GM23338 (cell line): ENCODE results near the gene CRAMP1. TPM values are rescaled to one million over a fixed set of nuclear protein-coding genes. Genes with fewer than 3 reads are reported as not detected.

ENCODE experiments used
- ATAC-seq: fragments of 200-7000 bp; cut with Tn5 transposase; 3 replicates; pipeline ENCODE4 v1.9.1; 2020
- DNase-seq: peaks from one replicate; pipeline ENCODE4 v3.0.0-alpha.2; 2015; ENCODE audit warnings: low spot score
- H2AFZ ChIP-seq: fragments of 200-600 bp; sonication (generic); 2 replicates; pipeline ENCODE4 v1.8.0; 2016; ENCODE audit warnings: antibody characterized with exemption, mild to moderate bottlenecking, moderate library complexity
- H3F3A ChIP-seq: fragments of 200-600 bp; sonication (generic); replicated peaks from 2 replicates; pipeline ENCODE4 v1.8.0; 2017; ENCODE audit warnings: antibody characterized with exemption, mixed run types, low read depth
- H3K27ac ChIP-seq: fragments of 200-600 bp; sonication (generic); 2 replicates; pipeline ENCODE4 v1.6.1; 2016; ENCODE audit warnings: low read depth
- H3K27me3 ChIP-seq: fragments of 200-600 bp; sonication (generic); 2 replicates; pipeline ENCODE4 v1.8.0; 2016; ENCODE audit warnings: mild to moderate bottlenecking, mixed run types, moderate library complexity; ENCODE audit not compliant: insufficient read depth
- H3K36me3 ChIP-seq: fragments of 200-600 bp; sonication (generic); 2 replicates; pipeline ENCODE4 v1.8.0; 2016; ENCODE audit warnings: mild to moderate bottlenecking; ENCODE audit not compliant: insufficient read depth
- H3K4me1 ChIP-seq: fragments of 200-600 bp; sonication (generic); 2 replicates; pipeline ENCODE4 v1.8.0; 2016; ENCODE audit warnings: mild to moderate bottlenecking, moderate library complexity; ENCODE audit not compliant: insufficient read depth
- H3K4me2 ChIP-seq: fragments of 200-600 bp; sonication (generic); 2 replicates; pipeline ENCODE4 v1.7.1; 2017; ENCODE audit warnings: mixed run types
- H3K4me3 ChIP-seq: fragments of 200-600 bp; sonication (generic); 2 replicates; pipeline ENCODE4 v1.6.1; 2016; ENCODE audit warnings: mixed run types
- H3K79me2 ChIP-seq: fragments of 200-600 bp; sonication (generic); replicated peaks from 2 replicates; pipeline ENCODE4 v1.8.0; 2017; ENCODE audit warnings: mild to moderate bottlenecking; ENCODE audit not compliant: insufficient read depth
- H3K9me2 ChIP-seq: fragments of 200-600 bp; sonication (generic); 2 replicates; pipeline ENCODE4 v1.8.0; 2017; ENCODE audit not compliant: insufficient read depth
- H4K20me1 ChIP-seq: fragments of 200-600 bp; sonication (generic); replicated peaks from 2 replicates; pipeline ENCODE4 v1.8.0; 2017; ENCODE audit warnings: mild to moderate bottlenecking; ENCODE audit not compliant: insufficient read depth
- H3K27ac Mint-ChIP-seq: 2 replicates; pipeline ENCODE4 v1.8.0; 2020; ENCODE audit warnings: inconsistent platforms, mild to moderate bottlenecking, moderate library complexity, mixed read lengths
- H3K27me3 Mint-ChIP-seq: 3 replicates; pipeline ENCODE4 v1.8.0; 2022; ENCODE audit warnings: low read depth, mild to moderate bottlenecking, moderate library complexity, mixed read lengths, inconsistent platforms; ENCODE audit not compliant: insufficient read depth, poor library complexity
- H3K36me3 Mint-ChIP-seq: 3 replicates; pipeline ENCODE4 v1.8.0; 2021; ENCODE audit warnings: low read depth, mild to moderate bottlenecking, inconsistent platforms, moderate library complexity, mixed read lengths
- H3K4me1 Mint-ChIP-seq: 3 replicates; pipeline ENCODE4 v1.8.0; 2020; ENCODE audit warnings: mild to moderate bottlenecking, inconsistent platforms, mixed read lengths
- H3K4me3 Mint-ChIP-seq: 3 replicates; pipeline ENCODE4 v1.8.0; 2021; ENCODE audit warnings: moderate library complexity, mild to moderate bottlenecking, inconsistent platforms, mixed read lengths
- H3K9me3 Mint-ChIP-seq: 3 replicates; pipeline ENCODE4 v1.8.0; 2020; ENCODE audit warnings: moderate library complexity, mild to moderate bottlenecking, inconsistent platforms, mixed read lengths
- CREB1 ChIP-seq: fragments of 250-450 bp; sonication (Bioruptor Pico); IDR thresholded peaks from 2 replicates; pipeline ENCODE4 v1.5.0; 2020; ENCODE audit warnings: low read depth, mild to moderate bottlenecking, moderate library complexity
- EZH2 ChIP-seq: fragments of 200-600 bp; sonication (generic); IDR thresholded peaks from one replicate; pipeline ENCODE4 v1.8.0; 2017; ENCODE audit warnings: antibody characterized with exemption, mild to moderate bottlenecking, low read depth; ENCODE audit not compliant: unreplicated experiment
- EZH2phosphoT487 ChIP-seq: fragments of 200-600 bp; sonication (generic); IDR thresholded peaks from one replicate; pipeline ENCODE4 v1.8.1; 2018; ENCODE audit warnings: antibody characterized with exemption; ENCODE audit not compliant: unreplicated experiment
- JUNB ChIP-seq: IDR thresholded peaks from one replicate; pipeline ENCODE4 v1.6.1; 2016; ENCODE audit warnings: antibody characterized with exemption; ENCODE audit not compliant: unreplicated experiment
- NANOG ChIP-seq: IDR thresholded peaks from 2 replicates; pipeline ENCODE4 v1.6.1; 2016; ENCODE audit warnings: antibody characterized with exemption, borderline replicate concordance
- POLR2AphosphoS5 ChIP-seq: IDR thresholded peaks from 2 replicates; pipeline ENCODE4 v1.6.1; 2016; ENCODE audit warnings: antibody characterized with exemption, low read depth
- STAT1 ChIP-seq: IDR thresholded peaks from one replicate; pipeline ENCODE4 v1.6.1; 2016; ENCODE audit warnings: antibody characterized with exemption; ENCODE audit not compliant: unreplicated experiment
- ZNF114 ChIP-seq: fragments of 250-450 bp; sonication (Bioruptor Pico); IDR thresholded peaks from 2 replicates; pipeline ENCODE4 v1.5.0; 2020; ENCODE audit warnings: mild to moderate bottlenecking, moderate library complexity
- ZNF331 ChIP-seq: fragments of 250-450 bp; sonication (Bioruptor Pico); IDR thresholded peaks from 2 replicates; pipeline ENCODE4 v1.5.0; 2020; ENCODE audit warnings: low read depth, mild to moderate bottlenecking, moderate library complexity
- polyA plus RNA-seq: library from polyadenylated mRNA; unstranded; fragments of >200 nt; fragmentation: Nextera tagmentation; extraction: Ambion mirVana; gene quantifications from 2 replicates; pipeline ENCODE4 v1.2.1, GENCODE V29; 2016
- total RNA-seq: library from RNA; depleted of rRNA; stranded (reverse); fragments of >200 nt; shearing (Covaris generic); gene quantifications from 2 replicates; pipeline ENCODE4 v1.2.3, GENCODE V29; 2014
- TF ChIP-seq, protein P1 (sequence below): fragments of 250-450 bp; sonication (Bioruptor Pico); IDR thresholded peaks from 2 replicates; pipeline ENCODE4 v1.5.0; 2020; ENCODE audit warnings: mild to moderate bottlenecking, moderate library complexity
- TF ChIP-seq, protein P2 (sequence below): IDR thresholded peaks from 2 replicates; pipeline ENCODE4 v1.6.1; 2016; ENCODE audit warnings: antibody characterized with exemption
- TF ChIP-seq, protein P3 (sequence below): IDR thresholded peaks from one replicate; pipeline ENCODE4 v1.6.1; 2018; ENCODE audit warnings: antibody characterized with exemption; ENCODE audit not compliant: unreplicated experiment
- TF ChIP-seq, protein P4 (sequence below), 2 experiments: fragments of 200-600 bp in 1 of 2; sonication (generic) in 1 of 2; conservative IDR thresholded peaks; 2 replicates each; pipeline versions ENCODE4 v1.5.1 to v1.6.1; 2016 to 2017; ENCODE audit warnings: antibody characterized with exemption in 2 of 2, low read depth in 2 of 2, mild to moderate bottlenecking in 2 of 2, moderate library complexity in 1 of 2

CRAMP1 gene
- total and polyA plus RNA-seq, 2 experiments from 2014 or later, result 3.4 to 16.7 TPM

DNA sequence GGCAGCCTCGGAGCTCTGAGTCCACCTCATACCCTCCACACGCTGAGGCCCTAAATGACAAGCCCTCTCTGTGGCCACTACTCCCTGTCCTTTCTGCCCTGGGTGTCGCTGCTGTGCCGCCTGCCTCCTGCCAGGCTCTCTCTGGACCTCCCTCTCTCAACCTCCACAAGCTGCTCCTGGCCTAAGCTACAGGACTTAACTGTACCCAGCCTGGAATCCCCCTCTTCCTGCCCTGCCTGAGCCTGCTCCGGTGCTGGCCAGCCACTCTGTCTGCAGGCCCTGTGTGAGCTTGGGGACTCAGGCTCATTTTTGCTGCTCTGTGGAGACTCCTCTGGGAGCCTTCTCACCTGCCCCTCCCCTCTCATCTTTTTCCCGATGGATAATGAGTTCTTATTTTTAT, 21.8 kb upstream of the CRAMP1 start:
- Mint-ChIP-seq H3K36me3 (peaks cover 15% of the 10 kb centered on the region; the same call in 2 of the 3 replicates), H3K27ac (no peak overlapping the region), H3K9me3 (no peaks in the 10 kb centered on the region), H3K4me3 (no peak overlapping the region), H3K27me3 (peaks cover 4% of the 10 kb centered on the region), H3K4me1 (no peaks in the 10 kb centered on the region)
- Histone ChIP-seq H3K79me2 (no peaks in the 10 kb centered on the region), H3K36me3 (no peaks in the 10 kb centered on the region), H2AFZ (no peak overlapping the region), H4K20me1 (0 out of 2 replicates have a peak, but pooled peaks cover 2% of the 10 kb centered on the region), H3K27me3 (no peaks in the 10 kb centered on the region), H3K27ac (no peak overlapping the region), H3K4me2 (no peak overlapping the region), H3K4me3 (no peak overlapping the region), H3K4me1 (no peaks in the 10 kb centered on the region), H3K9me2 (no peaks in the 10 kb centered on the region), H3F3A (no peaks in the 10 kb centered on the region)
- no peak for ATAC-seq
- no peak for DNase-seq
- TF ChIP-seq EZH2 (no peak), POLR2AphosphoS5 (no peak), NANOG (no peak), CREB1 (CRISPR knock-in tag) (no peak), JUNB (no peak), ZNF331 (CRISPR knock-in tag) (no peak), ZNF114 (CRISPR knock-in tag) (no peak), EZH2phosphoT487 (no peak), STAT1 (no peak)
- TF ChIP-seq, protein P1, sequence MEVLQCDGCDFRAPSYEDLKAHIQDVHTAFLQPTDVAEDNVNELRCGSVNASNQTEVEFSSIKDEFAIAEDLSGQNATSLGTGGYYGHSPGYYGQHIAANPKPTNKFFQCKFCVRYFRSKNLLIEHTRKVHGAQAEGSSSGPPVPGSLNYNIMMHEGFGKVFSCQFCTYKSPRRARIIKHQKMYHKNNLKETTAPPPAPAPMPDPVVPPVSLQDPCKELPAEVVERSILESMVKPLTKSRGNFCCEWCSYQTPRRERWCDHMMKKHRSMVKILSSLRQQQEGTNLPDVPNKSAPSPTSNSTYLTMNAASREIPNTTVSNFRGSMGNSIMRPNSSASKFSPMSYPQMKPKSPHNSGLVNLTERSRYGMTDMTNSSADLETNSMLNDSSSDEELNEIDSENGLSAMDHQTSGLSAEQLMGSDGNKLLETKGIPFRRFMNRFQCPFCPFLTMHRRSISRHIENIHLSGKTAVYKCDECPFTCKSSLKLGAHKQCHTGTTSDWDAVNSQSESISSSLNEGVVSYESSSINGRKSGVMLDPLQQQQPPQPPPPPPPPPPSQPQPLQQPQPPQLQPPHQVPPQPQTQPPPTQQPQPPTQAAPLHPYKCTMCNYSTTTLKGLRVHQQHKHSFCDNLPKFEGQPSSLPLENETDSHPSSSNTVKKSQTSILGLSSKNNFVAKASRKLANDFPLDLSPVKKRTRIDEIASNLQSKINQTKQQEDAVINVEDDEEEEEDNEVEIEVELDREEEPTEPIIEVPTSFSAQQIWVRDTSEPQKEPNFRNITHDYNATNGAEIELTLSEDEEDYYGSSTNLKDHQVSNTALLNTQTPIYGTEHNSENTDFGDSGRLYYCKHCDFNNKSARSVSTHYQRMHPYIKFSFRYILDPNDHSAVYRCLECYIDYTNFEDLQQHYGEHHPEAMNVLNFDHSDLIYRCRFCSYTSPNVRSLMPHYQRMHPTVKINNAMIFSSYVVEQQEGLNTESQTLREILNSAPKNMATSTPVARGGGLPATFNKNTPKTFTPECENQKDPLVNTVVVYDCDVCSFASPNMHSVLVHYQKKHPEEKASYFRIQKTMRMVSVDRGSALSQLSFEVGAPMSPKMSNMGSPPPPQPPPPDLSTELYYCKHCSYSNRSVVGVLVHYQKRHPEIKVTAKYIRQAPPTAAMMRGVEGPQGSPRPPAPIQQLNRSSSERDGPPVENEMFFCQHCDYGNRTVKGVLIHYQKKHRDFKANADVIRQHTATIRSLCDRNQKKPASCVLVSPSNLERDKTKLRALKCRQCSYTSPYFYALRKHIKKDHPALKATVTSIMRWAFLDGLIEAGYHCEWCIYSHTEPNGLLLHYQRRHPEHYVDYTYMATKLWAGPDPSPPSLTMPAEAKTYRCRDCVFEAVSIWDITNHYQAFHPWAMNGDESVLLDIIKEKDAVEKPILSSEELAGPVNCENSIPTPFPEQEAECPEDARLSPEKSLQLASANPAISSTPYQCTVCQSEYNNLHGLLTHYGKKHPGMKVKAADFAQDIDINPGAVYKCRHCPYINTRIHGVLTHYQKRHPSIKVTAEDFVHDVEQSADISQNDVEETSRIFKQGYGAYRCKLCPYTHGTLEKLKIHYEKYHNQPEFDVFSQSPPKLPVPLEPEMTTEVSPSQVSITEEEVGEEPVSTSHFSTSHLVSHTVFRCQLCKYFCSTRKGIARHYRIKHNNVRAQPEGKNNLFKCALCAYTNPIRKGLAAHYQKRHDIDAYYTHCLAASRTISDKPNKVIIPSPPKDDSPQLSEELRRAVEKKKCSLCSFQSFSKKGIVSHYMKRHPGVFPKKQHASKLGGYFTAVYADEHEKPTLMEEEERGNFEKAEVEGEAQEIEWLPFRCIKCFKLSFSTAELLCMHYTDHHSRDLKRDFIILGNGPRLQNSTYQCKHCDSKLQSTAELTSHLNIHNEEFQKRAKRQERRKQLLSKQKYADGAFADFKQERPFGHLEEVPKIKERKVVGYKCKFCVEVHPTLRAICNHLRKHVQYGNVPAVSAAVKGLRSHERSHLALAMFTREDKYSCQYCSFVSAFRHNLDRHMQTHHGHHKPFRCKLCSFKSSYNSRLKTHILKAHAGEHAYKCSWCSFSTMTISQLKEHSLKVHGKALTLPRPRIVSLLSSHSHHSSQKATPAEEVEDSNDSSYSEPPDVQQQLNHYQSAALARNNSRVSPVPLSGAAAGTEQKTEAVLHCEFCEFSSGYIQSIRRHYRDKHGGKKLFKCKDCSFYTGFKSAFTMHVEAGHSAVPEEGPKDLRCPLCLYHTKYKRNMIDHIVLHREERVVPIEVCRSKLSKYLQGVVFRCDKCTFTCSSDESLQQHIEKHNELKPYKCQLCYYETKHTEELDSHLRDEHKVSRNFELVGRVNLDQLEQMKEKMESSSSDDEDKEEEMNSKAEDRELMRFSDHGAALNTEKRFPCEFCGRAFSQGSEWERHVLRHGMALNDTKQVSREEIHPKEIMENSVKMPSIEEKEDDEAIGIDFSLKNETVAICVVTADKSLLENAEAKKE (CRISPR knock-in tag), result no peak
- TF ChIP-seq, protein P2, sequence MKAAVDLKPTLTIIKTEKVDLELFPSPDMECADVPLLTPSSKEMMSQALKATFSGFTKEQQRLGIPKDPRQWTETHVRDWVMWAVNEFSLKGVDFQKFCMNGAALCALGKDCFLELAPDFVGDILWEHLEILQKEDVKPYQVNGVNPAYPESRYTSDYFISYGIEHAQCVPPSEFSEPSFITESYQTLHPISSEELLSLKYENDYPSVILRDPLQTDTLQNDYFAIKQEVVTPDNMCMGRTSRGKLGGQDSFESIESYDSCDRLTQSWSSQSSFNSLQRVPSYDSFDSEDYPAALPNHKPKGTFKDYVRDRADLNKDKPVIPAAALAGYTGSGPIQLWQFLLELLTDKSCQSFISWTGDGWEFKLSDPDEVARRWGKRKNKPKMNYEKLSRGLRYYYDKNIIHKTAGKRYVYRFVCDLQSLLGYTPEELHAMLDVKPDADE, result no peak
- TF ChIP-seq, protein P3, sequence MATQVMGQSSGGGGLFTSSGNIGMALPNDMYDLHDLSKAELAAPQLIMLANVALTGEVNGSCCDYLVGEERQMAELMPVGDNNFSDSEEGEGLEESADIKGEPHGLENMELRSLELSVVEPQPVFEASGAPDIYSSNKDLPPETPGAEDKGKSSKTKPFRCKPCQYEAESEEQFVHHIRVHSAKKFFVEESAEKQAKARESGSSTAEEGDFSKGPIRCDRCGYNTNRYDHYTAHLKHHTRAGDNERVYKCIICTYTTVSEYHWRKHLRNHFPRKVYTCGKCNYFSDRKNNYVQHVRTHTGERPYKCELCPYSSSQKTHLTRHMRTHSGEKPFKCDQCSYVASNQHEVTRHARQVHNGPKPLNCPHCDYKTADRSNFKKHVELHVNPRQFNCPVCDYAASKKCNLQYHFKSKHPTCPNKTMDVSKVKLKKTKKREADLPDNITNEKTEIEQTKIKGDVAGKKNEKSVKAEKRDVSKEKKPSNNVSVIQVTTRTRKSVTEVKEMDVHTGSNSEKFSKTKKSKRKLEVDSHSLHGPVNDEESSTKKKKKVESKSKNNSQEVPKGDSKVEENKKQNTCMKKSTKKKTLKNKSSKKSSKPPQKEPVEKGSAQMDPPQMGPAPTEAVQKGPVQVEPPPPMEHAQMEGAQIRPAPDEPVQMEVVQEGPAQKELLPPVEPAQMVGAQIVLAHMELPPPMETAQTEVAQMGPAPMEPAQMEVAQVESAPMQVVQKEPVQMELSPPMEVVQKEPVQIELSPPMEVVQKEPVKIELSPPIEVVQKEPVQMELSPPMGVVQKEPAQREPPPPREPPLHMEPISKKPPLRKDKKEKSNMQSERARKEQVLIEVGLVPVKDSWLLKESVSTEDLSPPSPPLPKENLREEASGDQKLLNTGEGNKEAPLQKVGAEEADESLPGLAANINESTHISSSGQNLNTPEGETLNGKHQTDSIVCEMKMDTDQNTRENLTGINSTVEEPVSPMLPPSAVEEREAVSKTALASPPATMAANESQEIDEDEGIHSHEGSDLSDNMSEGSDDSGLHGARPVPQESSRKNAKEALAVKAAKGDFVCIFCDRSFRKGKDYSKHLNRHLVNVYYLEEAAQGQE, result no peak
- TF ChIP-seq, protein P4, sequence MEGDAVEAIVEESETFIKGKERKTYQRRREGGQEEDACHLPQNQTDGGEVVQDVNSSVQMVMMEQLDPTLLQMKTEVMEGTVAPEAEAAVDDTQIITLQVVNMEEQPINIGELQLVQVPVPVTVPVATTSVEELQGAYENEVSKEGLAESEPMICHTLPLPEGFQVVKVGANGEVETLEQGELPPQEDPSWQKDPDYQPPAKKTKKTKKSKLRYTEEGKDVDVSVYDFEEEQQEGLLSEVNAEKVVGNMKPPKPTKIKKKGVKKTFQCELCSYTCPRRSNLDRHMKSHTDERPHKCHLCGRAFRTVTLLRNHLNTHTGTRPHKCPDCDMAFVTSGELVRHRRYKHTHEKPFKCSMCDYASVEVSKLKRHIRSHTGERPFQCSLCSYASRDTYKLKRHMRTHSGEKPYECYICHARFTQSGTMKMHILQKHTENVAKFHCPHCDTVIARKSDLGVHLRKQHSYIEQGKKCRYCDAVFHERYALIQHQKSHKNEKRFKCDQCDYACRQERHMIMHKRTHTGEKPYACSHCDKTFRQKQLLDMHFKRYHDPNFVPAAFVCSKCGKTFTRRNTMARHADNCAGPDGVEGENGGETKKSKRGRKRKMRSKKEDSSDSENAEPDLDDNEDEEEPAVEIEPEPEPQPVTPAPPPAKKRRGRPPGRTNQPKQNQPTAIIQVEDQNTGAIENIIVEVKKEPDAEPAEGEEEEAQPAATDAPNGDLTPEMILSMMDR (conservative IDR thresholded peaks at IDR 0.05; ENCODE audit: low read depth in 2 of 2), result no peak
